HG03025 (cell line): ENCODE data around the gene MVK.

ENCODE experiments used
- ATAC-seq: cut with Tn5 transposase; IDR thresholded peaks from one replicate; pipeline ENCODE4 v1.9.1; 2021; ENCODE audit warnings: mild to moderate bottlenecking, moderate library complexity; ENCODE audit not compliant: unreplicated experiment, low FRiP score

The MVK gene

DNA sequence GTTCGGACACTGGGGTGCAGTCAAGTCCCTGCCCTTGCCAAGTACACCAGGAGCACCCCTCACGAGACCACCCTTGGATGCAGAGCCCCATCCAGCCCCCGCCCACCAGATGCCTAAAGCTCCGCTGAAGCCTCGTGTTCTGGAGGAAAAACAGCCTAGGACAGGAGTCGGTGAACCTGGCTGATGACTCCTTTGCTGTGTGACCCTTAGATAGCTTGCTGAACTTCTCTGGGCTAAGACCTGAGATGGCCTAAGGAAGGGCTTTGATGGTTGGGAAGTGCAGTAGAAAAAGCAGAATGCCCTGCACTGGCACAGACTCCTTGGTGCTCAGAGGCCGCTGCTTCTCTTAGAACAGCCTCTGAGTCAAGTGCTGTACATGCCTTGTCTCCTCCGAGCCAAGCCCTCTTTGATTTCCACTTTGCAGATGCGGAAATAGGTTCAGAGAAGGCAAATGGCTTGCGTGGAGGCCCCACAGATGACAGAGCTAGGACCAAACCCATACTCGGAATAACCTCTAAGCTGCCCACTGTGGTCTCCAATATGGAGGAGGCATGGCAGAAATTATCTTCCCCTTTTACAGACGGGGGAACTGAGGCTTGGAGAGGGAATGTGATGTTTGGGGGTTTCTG lies 52.3 kb downstream of the MVK start:
- no peak for ATAC-seq

DNA sequence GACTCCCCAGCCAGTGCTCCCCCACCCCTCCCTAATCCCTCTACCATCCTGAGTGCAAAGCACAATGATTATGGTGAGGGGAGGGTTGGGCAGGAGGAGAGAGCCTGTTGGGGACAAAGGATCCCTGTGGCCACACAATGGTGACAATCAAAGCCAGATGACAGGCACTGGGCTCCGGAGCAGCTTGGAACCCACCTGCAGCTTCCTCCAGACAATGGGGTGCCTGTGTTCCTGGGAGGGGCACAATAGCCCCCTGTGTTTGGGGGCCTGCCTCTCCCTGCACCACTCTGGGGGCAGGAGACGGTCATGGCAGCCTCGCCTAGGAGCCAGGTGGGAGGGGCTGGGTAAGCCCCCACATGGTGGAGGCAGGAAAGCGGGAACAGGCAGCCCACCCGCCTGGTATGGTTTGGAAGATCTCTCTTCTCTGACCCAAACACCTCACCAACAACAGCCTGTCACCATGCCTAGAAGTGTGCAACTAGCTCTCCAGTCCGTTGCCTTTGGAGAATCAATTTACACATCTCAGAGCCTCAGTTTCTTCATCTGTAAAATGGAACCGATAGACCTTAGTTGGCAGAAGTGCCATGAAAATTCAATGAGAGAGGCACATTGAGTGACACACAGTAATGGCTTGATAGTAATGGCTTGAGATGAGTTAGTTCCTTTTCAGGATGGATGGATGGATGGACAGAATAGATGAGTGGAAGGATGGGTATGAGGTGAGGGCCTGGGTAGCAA lies 53.0 kb downstream of the MVK start:
- no peak for ATAC-seq

DNA sequence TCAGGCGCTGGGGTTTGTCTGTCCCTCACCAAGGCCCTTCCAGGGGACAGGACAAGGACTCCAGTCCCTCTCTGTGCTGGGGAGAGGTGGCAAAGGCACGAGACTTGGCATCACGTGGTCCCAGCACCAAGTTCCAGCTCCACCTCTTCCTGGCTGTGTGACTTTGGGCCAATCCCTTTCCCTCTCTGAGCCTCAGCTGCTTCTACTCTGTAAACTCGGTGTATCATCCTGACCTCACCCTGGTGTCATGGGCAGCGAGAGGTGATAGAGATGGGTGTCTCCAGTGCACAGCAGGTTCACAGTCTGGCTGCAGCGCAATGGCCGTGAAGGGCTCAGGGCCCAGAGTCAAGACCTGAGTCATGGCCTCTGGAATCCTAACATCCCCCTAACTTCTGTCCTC lies 54.0 kb downstream of the MVK start:
- ATAC-seq = no peak

DNA sequence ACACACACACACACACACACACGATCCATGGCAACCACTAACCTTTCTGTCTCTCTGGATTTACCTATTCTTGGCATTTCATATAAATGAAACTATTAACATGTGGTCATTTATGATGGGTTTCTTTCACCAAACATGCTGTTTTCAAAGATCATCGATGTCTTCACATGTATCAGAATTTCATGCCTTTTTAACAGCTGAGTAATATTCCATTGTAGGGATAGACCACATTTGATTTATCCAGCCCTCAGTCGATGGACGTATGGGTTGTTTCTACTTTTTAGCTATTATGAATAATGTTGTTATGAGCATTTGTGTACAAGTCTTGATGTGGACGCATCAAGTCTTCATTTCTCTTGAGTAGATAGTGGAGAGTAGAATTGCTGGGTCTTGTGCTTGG lies 56.5 kb downstream of the MVK start:
- ATAC-seq = no peak

DNA sequence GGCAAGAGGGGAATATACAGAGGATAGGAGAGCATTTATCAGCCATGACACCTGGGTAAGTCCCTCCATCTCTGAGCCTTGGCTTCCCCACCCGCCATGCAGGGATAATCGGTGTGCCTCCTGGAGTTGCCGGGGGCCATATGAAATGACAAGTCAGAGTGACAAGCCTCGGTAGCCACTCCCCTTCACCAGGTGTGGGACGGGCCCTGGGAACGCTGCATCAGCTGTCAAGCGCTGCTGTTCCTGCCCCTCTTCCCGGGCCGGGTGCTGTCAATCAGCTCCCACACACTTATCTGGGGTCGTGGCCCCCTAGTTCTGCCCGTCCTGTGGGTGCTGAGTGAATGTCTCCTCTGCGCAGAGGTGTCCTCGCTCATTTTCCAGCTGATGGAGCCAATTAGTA lies 57.2 kb downstream of the MVK start:
- no peak for ATAC-seq

DNA sequence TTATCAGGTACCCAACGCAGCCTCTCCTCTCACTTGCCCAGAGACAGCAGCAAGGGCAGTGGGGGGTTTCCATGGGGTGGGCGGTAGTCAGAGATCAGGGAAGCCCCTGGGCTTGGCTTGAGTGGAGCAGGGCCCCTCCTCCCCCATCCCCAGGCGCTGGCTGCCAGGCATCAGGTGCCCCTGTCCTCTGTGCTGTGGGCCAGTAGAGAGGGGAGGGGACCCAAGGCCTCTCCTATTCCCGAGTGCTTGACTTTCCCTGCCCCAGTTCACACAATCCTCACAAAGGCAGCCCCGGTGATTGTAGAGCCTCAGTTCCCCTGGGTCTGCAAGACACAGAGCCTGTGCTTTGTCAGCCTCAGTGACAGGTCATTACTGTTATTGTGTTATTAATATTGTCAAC lies 57.7 kb downstream of the MVK start:
- no peak for ATAC-seq

DNA sequence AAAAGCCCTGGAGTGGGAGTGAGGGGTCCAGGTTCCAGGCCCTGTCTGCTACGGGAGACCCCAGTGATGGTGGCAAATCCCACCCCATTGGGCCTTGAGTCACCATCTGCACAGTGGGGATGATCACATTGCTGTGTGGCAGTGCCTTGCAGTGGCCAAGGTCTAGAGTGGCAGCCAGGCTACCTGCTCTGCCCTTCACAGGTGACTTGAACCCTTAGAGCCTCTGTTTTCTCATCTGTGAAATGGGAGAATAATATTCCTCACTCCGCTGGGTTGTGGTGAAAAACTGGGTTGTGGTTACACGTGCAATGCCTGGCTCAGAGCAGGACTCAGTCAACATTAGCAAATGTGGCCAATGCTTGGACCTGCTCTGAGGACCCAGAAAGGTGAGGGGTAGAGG lies 58.2 kb downstream of the MVK start:
- ATAC-seq = no peak

DNA sequence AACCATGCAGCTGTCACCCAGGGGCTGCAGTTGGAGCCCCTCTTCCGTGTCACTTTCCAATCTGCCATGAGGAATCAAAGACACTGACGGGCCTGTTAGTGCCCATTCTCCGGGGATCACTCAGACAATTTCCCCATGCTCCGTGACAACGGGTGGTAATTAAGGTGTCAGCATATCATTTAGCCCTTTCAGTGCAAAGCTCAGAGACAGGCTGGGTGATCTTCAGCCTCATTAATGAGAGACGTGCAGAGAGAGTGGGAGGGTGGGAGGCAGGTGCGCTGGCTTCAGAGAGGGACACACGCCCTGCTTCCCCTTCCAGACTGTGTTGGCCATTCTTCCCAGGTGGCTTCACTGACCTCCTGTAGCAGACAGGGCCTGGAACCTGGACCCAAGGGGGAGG lies 58.7 kb downstream of the MVK start:
- no peak for ATAC-seq

DNA sequence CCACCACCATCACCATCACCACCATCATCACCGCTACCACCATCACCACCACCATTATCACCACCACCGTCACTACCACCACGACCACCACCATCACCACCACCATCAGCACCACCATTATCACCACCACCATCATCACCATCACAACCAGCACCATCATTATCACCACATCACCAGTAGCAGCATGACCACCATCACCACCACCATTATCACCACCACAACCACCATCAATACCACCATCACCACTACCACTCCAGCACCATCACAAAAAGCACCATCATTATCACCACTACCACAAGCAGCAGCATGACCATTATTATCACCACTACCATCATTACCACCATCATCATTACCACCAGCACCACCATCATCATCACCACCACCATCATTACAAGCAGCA lies 62.1 kb downstream of the MVK start:
- ATAC-seq = no peak

DNA sequence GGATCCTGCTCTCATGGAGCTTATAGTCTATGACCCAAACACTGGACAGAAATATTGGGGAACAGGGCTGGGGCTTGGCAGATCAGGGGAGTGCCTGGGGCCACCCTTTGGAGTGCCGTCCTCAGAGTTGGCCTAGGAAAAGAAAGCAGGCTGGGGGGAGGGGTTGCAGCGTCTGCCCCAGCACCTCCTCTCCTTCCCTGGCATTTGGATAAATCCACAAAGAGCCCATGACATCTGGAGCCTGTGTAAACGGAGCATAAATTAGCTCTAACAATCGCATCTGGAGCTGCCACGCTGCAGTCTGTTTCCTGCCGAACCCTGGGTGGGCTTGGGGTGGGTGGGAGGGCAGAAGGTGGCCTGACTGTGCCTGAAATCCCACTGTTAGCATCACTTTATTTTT lies 63.8 kb downstream of the MVK start:
- no peak for ATAC-seq

DNA sequence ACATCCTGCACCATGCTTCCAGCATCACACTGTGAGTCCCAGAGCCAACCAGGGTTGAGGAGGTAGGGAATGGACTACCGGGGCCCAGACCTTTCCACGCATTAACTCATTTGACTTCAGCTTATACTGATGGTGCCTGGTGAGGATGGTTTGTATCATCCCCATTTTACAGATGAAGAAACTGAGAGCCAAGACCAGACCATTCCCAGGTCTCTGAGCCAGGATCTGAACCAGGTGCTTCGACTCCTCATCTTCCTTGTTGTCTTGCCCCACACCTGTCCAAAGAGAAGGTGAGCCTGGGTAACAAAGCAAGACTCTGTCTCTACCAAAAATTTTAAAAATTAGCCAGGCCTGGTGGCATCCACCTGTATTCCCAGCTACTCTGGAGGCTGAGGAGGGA lies 64.4 kb downstream of the MVK start:
- no peak for ATAC-seq

DNA sequence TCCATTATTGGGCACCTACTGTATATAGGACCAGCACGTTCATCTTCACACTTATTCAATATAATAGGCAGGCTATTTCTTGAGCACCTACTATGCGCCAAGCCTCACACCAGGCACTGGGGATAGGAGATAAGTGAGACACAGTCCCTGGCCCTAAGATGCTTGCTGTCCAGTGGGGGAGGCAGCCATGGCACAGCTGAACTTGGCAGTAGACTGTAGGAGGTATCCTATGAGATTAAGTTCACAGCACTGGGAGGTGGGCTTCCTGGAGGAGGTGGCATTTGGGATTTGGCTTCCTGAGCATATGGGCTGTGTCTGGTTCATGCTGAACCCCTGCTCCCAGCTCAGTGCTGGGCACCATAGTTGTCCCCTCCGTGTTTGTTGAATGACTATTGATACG lies 65.1 kb downstream of the MVK start:
- ATAC-seq = no peak

DNA sequence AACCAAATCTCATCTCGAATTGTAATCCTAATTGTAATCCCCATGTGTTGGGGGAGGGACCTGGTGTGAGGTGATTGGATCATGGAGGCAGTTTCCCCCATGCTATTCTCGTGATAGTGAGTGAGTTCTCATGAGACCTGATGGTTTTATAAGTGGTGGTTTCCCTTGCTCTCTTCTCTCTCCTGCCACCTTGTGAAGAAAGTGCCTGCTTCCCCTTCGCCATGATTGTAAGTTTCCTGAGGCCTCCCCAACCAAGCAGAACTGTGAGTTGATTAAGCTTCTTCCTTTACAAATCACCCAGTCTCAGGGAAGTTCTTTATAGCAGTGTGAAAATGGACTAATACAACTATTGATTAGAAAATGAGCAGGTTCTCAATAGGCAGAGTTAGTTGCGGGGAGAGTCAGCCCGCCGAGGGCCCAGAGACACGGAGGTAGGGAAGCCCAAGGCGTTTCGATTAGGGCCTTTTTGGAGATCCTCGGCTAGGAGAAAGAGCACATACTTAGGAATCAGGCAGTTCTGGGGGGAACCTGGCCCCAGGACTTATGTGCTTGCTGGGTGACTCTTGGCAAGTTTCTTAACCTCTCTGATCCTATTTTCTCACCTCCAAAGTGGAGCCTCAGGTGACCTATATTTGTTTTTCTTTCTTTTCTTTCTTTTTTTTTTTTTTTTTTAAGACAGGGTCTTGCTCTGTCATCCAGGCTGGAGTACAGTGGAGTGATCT lies 65.7 kb downstream of the MVK start:
- no peak for ATAC-seq

DNA sequence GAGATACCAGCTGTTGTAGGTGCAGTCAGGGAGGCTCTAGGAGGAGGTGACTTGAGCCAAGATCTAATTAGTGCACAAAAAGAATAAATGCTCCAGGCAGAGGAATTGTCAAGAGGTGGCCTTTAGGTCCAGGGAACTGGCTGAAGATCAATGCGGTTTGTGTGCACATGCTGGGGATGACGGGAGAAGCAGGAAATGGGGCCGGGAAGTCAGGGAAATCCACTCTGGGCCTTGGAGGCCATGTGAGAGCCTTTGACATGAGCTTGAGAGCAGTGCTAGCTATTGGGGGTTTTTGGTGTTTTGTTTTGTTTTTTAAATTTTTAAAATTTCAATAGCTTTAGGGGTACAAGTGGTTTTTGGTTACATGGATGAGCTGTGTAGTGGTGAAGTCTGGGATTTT lies 67.4 kb downstream of the MVK start:
- no peak for ATAC-seq

DNA sequence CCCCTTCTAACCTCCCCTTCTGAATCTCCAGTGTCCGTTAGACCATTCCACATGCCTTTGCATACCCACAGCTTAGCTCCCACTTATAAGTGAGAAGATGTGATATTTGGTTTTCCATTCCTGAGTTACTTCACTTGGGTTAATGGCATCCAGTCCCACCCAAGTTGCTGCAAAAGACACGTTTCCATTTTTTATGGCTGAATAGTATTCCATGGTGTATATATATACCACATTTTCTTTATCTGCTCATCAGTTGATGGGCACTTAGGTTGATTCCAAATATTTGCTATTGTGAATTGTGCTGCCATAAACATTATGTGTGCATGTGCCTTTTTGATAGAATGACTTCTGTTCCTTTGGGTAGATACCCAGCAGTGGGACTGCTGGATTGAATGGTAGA lies 67.8 kb downstream of the MVK start:
- ATAC-seq = no peak

DNA sequence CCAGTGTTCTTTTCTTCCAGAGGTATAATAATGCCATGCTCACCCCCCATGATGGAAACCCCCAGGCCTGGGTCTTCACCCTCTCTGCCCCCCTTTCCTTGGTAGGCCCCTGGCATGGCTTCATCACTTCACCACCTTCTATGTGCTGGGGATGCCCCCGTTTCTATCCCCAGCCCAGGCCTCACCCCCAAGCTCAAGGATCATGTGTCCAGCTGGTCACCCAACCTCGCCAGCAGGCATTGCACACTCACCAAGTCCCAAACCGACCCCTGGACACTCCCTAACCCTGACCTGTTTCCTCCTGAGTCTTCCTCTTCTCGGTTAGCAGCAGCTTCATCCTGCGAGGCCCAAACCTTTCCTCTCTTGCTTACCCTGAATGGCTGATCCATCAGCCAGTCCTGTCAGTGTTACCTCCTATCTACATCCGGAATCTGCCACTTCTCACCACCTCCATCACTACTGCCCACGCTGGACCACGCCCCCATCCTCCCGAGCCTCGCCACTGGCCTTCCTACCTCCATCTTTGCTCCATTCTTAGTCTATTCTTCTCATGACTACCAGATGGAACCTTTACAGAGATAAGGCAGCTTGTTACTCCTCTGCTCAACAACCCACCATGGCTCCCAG lies 69.0 kb downstream of the MVK start:
- no peak for ATAC-seq

DNA sequence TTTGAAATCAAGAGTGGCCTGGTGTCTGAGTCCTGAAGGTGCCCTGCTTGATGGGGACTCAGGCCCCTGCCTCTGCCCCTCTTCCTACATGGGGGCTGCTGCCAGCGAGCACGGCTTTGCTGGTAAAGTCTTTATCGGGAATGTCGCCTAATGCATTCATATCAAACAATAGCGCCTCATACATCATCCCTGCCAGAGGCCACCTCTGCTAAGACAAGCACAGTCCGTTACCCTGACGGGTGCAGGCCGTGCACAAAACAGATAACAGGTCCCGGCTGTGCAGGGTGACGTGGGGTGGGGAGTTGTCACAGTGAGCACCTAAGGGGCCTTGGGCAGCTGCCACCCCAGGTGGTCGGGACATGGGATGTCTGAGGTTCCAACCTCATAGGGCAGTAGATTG lies 71.6 kb downstream of the MVK start:
- no peak for ATAC-seq

DNA sequence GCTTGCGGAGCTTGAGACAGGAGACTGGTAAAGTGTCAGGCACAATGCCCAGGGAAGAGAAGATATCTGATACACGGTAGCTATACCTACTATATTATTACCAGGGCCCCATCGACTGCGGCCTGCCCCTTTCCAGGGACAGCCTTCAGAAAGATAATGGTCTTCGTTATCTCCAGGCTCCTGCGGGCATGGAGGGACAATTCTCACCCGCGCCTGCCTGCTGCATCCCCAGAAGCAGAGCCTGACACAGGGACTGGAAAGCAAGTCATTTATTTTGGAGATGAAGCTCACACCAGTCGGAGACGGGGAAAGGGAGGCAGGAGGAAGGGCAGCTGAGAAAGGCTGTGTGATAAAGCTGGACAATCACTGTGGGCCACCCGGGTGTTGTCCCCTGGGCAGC lies 72.1 kb downstream of the MVK start:
- no peak for ATAC-seq
